DND-41 (cell line): ENCODE results near the gene HCCS.
A peak's percentile ranks its signal among the peaks of the same experiment; 100 is the strongest.
"Not testable (repeated sequence)": the region's sequence is repeated elsewhere in the genome, so short reads cannot be mapped to it uniquely, and the experiment has no call there.

Experiments used
- ATAC-seq: fragments of 200-7000 bp; cut with Tn5 transposase; 3 replicates; pipeline ENCODE4 v1.9.1; 2021; ENCODE audit warnings: low read depth; ENCODE audit not compliant: insufficient read depth
- DNase-seq: peaks from one replicate; pipeline ENCODE4 v3.0.0-alpha.2; 2020
- H2AFZ ChIP-seq: 2 replicates; pipeline ENCODE4 v1.6.0; 2012; ENCODE audit warnings: low read depth, low read length
- H3K27ac ChIP-seq: 2 replicates; pipeline ENCODE4 v1.5.1; 2012; ENCODE audit warnings: low read length, inconsistent platforms
- H3K27me3 ChIP-seq: fragments of 200-600 bp; sonication (generic); 2 replicates; pipeline ENCODE4 v1.6.0; 2012; ENCODE audit warnings: low read length, mild to moderate bottlenecking, inconsistent platforms; ENCODE audit not compliant: insufficient read depth, poor library complexity
- H3K36me3 ChIP-seq: 2 replicates; pipeline ENCODE4 v1.5.1; 2012; ENCODE audit warnings: low read length, inconsistent platforms; ENCODE audit not compliant: insufficient read depth
- H3K4me1 ChIP-seq: 2 replicates; pipeline ENCODE4 v1.5.1; 2012; ENCODE audit warnings: mild to moderate bottlenecking, low read length; ENCODE audit not compliant: insufficient read depth
- H3K4me2 ChIP-seq: 2 replicates; pipeline ENCODE4 v1.6.0; 2012; ENCODE audit warnings: mild to moderate bottlenecking, moderate library complexity, low read length, inconsistent platforms; ENCODE audit not compliant: insufficient read depth
- H3K4me3 ChIP-seq, 2 experiments: fragments of 200-600 bp in 1 of 2; shearing (Covaris generic) in 1 of 2; 2 replicates each; pipeline ENCODE4 v1.5.1; 2012 to 2016; ENCODE audit warnings: inconsistent platforms in 2 of 2, low read length in 2 of 2, mild to moderate bottlenecking in 2 of 2, low read depth in 1 of 2, moderate library complexity in 1 of 2
- H3K79me2 ChIP-seq: 2 replicates; pipeline ENCODE4 v1.6.0; 2012; ENCODE audit warnings: low read length, inconsistent platforms; ENCODE audit not compliant: insufficient read depth
- H3K9ac ChIP-seq: 2 replicates; pipeline ENCODE4 v1.6.0; 2012; ENCODE audit warnings: low read depth, mild to moderate bottlenecking, inconsistent platforms, low read length, moderate library complexity
- H3K9me3 ChIP-seq: 2 replicates; pipeline ENCODE4 v1.5.1; 2012; ENCODE audit warnings: low read length, moderate library complexity, mild to moderate bottlenecking, inconsistent platforms; ENCODE audit not compliant: insufficient read depth, severe bottlenecking
- H4K20me1 ChIP-seq: 2 replicates; pipeline ENCODE4 v1.6.0; 2012; ENCODE audit warnings: low read length; ENCODE audit not compliant: insufficient read depth
- CTCF ChIP-seq: IDR thresholded peaks from 2 replicates; pipeline ENCODE4 v1.5.1; 2012; ENCODE audit warnings: borderline replicate concordance, low read length, moderate library complexity, mild to moderate bottlenecking; ENCODE audit not compliant: poor library complexity, severe bottlenecking; ENCODE audit errors: extremely low read depth
- EZH2 ChIP-seq: IDR thresholded peaks from 3 replicates; pipeline ENCODE4 v1.6.1; 2012; ENCODE audit warnings: borderline replicate concordance, low read depth, mild to moderate bottlenecking, moderate library complexity, low read length, inconsistent platforms; ENCODE audit not compliant: severe bottlenecking

Gene HCCS

GRCh38 chrX:11113731-11114130 lies 2.6 kb downstream of the HCCS start:
- DNase-seq (no peak), ATAC-seq (no peak)
- Histone ChIP-seq H3K4me1 (peaks cover 37% of the 10 kb centered on the region), H3K9me3 (no peaks in the 10 kb centered on the region), H2AFZ (no peak overlapping the region), H3K9ac (no peak overlapping the region), H3K36me3 (peaks cover 57% of the 10 kb centered on the region), H3K27me3 (no peaks in the 10 kb centered on the region), H3K79me2 (peaks cover 31% of the 10 kb centered on the region), H4K20me1 (no peaks in the 10 kb centered on the region), H3K4me3 (no peak overlapping the region; a peak in 1 of 4 replicates), H3K4me2 (peak overlapping the region; percentile 41; the same call in 1 of the 2 replicates), H3K27ac (no peak overlapping the region)
- TF ChIP-seq EZH2 = no peak
- TF ChIP-seq CTCF = no peak

- ATAC-seq (no peak), DNase-seq (no peak)
- H3K4me3 ChIP-seq = no peak overlapping the region
These were observed 6.6 kb downstream of the HCCS start for GRCh38 chrX:11117745-11118144.

GRCh38 chrX:11119313-11119943 lies 8.3 kb downstream of the HCCS start:
- Histone ChIP-seq H3K27me3 (no peaks in the 10 kb centered on the region), H3K36me3 (peaks cover 74% of the 10 kb centered on the region)

More at GRCh38 chrX:11117745-11118144, 6.6 kb downstream of the HCCS start:
- Histone ChIP-seq H4K20me1 (no peaks in the 10 kb centered on the region), H3K36me3 (peaks cover 83% of the 10 kb centered on the region), H3K27me3 (no peaks in the 10 kb centered on the region), H3K4me1 (peaks cover 9% of the 10 kb centered on the region), H3K9me3 (no peaks in the 10 kb centered on the region), H3K4me2 (no peak overlapping the region), H3K27ac (no peak overlapping the region), H2AFZ (no peak overlapping the region), H3K9ac (no peak overlapping the region), H3K79me2 (peaks cover 6% of the 10 kb centered on the region; the same call in 1 of the 2 replicates)
- TF ChIP-seq EZH2 (no peak), CTCF (no peak)

GRCh38 chrX:11123087-11123486 lies 12.0 kb downstream of the HCCS start:
- not testable (repeated sequence) for H2AFZ ChIP-seq, H3K27me3 ChIP-seq, H3K4me1 ChIP-seq, H3K4me2 ChIP-seq, H3K9ac ChIP-seq, H3K79me2 ChIP-seq, ATAC-seq, DNase-seq, H3K4me3 ChIP-seq, H4K20me1 ChIP-seq, H3K27ac ChIP-seq, H3K9me3 ChIP-seq
- H3K36me3 ChIP-seq = peaks cover 37% of the 10 kb centered on the region

More at GRCh38 chrX:11119313-11119943, 8.3 kb downstream of the HCCS start:
- ATAC-seq (no peak), DNase-seq (no peak)
- Histone ChIP-seq H3K4me3 (no peak overlapping the region), H3K9ac (no peak overlapping the region), H3K4me1 (no peaks in the 10 kb centered on the region), H3K79me2 (no peaks in the 10 kb centered on the region), H3K9me3 (no peaks in the 10 kb centered on the region), H4K20me1 (no peaks in the 10 kb centered on the region), H3K27ac (no peak overlapping the region), H3K4me2 (no peak overlapping the region), H2AFZ (no peak overlapping the region)
- TF ChIP-seq CTCF = no peak
- TF ChIP-seq EZH2 = no peak
